GM23338 (cell line): Measurements from ENCODE around the gene MESD. TPM values are rescaled to one million over a fixed set of nuclear protein-coding genes. Genes with fewer than 3 reads are reported as not detected.

Source experiments
- ATAC-seq: fragments of 200-7000 bp; cut with Tn5 transposase; 3 replicates; pipeline ENCODE4 v1.9.1; 2020
- DNase-seq: peaks from one replicate; pipeline ENCODE4 v3.0.0-alpha.2; 2015; ENCODE audit warnings: low spot score
- H2AFZ ChIP-seq: fragments of 200-600 bp; sonication (generic); 2 replicates; pipeline ENCODE4 v1.8.0; 2016; ENCODE audit warnings: antibody characterized with exemption, mild to moderate bottlenecking, moderate library complexity
- H3F3A ChIP-seq: fragments of 200-600 bp; sonication (generic); replicated peaks from 2 replicates; pipeline ENCODE4 v1.8.0; 2017; ENCODE audit warnings: antibody characterized with exemption, mixed run types, low read depth
- H3K27ac ChIP-seq: fragments of 200-600 bp; sonication (generic); 2 replicates; pipeline ENCODE4 v1.6.1; 2016; ENCODE audit warnings: low read depth
- H3K27me3 ChIP-seq: fragments of 200-600 bp; sonication (generic); 2 replicates; pipeline ENCODE4 v1.8.0; 2016; ENCODE audit warnings: mild to moderate bottlenecking, mixed run types, moderate library complexity; ENCODE audit not compliant: insufficient read depth
- H3K36me3 ChIP-seq: fragments of 200-600 bp; sonication (generic); 2 replicates; pipeline ENCODE4 v1.8.0; 2016; ENCODE audit warnings: mild to moderate bottlenecking; ENCODE audit not compliant: insufficient read depth
- H3K4me1 ChIP-seq: fragments of 200-600 bp; sonication (generic); 2 replicates; pipeline ENCODE4 v1.8.0; 2016; ENCODE audit warnings: mild to moderate bottlenecking, moderate library complexity; ENCODE audit not compliant: insufficient read depth
- H3K4me2 ChIP-seq: fragments of 200-600 bp; sonication (generic); 2 replicates; pipeline ENCODE4 v1.7.1; 2017; ENCODE audit warnings: mixed run types
- H3K4me3 ChIP-seq: fragments of 200-600 bp; sonication (generic); 2 replicates; pipeline ENCODE4 v1.6.1; 2016; ENCODE audit warnings: mixed run types
- H3K79me2 ChIP-seq: fragments of 200-600 bp; sonication (generic); replicated peaks from 2 replicates; pipeline ENCODE4 v1.8.0; 2017; ENCODE audit warnings: mild to moderate bottlenecking; ENCODE audit not compliant: insufficient read depth
- H3K9me2 ChIP-seq: fragments of 200-600 bp; sonication (generic); 2 replicates; pipeline ENCODE4 v1.8.0; 2017; ENCODE audit not compliant: insufficient read depth
- H4K20me1 ChIP-seq: fragments of 200-600 bp; sonication (generic); replicated peaks from 2 replicates; pipeline ENCODE4 v1.8.0; 2017; ENCODE audit warnings: mild to moderate bottlenecking; ENCODE audit not compliant: insufficient read depth
- H3K27ac Mint-ChIP-seq: 2 replicates; pipeline ENCODE4 v1.8.0; 2020; ENCODE audit warnings: inconsistent platforms, mild to moderate bottlenecking, moderate library complexity, mixed read lengths
- H3K27me3 Mint-ChIP-seq: 3 replicates; pipeline ENCODE4 v1.8.0; 2022; ENCODE audit warnings: low read depth, mild to moderate bottlenecking, moderate library complexity, mixed read lengths, inconsistent platforms; ENCODE audit not compliant: insufficient read depth, poor library complexity
- H3K36me3 Mint-ChIP-seq: 3 replicates; pipeline ENCODE4 v1.8.0; 2021; ENCODE audit warnings: low read depth, mild to moderate bottlenecking, inconsistent platforms, moderate library complexity, mixed read lengths
- H3K4me1 Mint-ChIP-seq: 3 replicates; pipeline ENCODE4 v1.8.0; 2020; ENCODE audit warnings: mild to moderate bottlenecking, inconsistent platforms, mixed read lengths
- H3K4me3 Mint-ChIP-seq: 3 replicates; pipeline ENCODE4 v1.8.0; 2021; ENCODE audit warnings: moderate library complexity, mild to moderate bottlenecking, inconsistent platforms, mixed read lengths
- H3K9me3 Mint-ChIP-seq: 3 replicates; pipeline ENCODE4 v1.8.0; 2020; ENCODE audit warnings: moderate library complexity, mild to moderate bottlenecking, inconsistent platforms, mixed read lengths
- CREB1 ChIP-seq: fragments of 250-450 bp; sonication (Bioruptor Pico); IDR thresholded peaks from 2 replicates; pipeline ENCODE4 v1.5.0; 2020; ENCODE audit warnings: low read depth, mild to moderate bottlenecking, moderate library complexity
- EZH2 ChIP-seq: fragments of 200-600 bp; sonication (generic); IDR thresholded peaks from one replicate; pipeline ENCODE4 v1.8.0; 2017; ENCODE audit warnings: antibody characterized with exemption, mild to moderate bottlenecking, low read depth; ENCODE audit not compliant: unreplicated experiment
- EZH2phosphoT487 ChIP-seq: fragments of 200-600 bp; sonication (generic); IDR thresholded peaks from one replicate; pipeline ENCODE4 v1.8.1; 2018; ENCODE audit warnings: antibody characterized with exemption; ENCODE audit not compliant: unreplicated experiment
- JUNB ChIP-seq: IDR thresholded peaks from one replicate; pipeline ENCODE4 v1.6.1; 2016; ENCODE audit warnings: antibody characterized with exemption; ENCODE audit not compliant: unreplicated experiment
- NANOG ChIP-seq: IDR thresholded peaks from 2 replicates; pipeline ENCODE4 v1.6.1; 2016; ENCODE audit warnings: antibody characterized with exemption, borderline replicate concordance
- POLR2AphosphoS5 ChIP-seq: IDR thresholded peaks from 2 replicates; pipeline ENCODE4 v1.6.1; 2016; ENCODE audit warnings: antibody characterized with exemption, low read depth
- STAT1 ChIP-seq: IDR thresholded peaks from one replicate; pipeline ENCODE4 v1.6.1; 2016; ENCODE audit warnings: antibody characterized with exemption; ENCODE audit not compliant: unreplicated experiment
- ZNF114 ChIP-seq: fragments of 250-450 bp; sonication (Bioruptor Pico); IDR thresholded peaks from 2 replicates; pipeline ENCODE4 v1.5.0; 2020; ENCODE audit warnings: mild to moderate bottlenecking, moderate library complexity
- ZNF331 ChIP-seq: fragments of 250-450 bp; sonication (Bioruptor Pico); IDR thresholded peaks from 2 replicates; pipeline ENCODE4 v1.5.0; 2020; ENCODE audit warnings: low read depth, mild to moderate bottlenecking, moderate library complexity
- polyA plus RNA-seq: library from polyadenylated mRNA; unstranded; fragments of >200 nt; fragmentation: Nextera tagmentation; extraction: Ambion mirVana; gene quantifications from 2 replicates; pipeline ENCODE4 v1.2.1, GENCODE V29; 2016
- total RNA-seq: library from RNA; depleted of rRNA; stranded (reverse); fragments of >200 nt; shearing (Covaris generic); gene quantifications from 2 replicates; pipeline ENCODE4 v1.2.3, GENCODE V29; 2014
- TF ChIP-seq, protein P1 (sequence below): IDR thresholded peaks from one replicate; pipeline ENCODE4 v1.6.1; 2018; ENCODE audit warnings: antibody characterized with exemption; ENCODE audit not compliant: unreplicated experiment
- TF ChIP-seq, protein P2 (sequence below), 2 experiments: fragments of 200-600 bp in 1 of 2; sonication (generic) in 1 of 2; conservative IDR thresholded peaks; 2 replicates each; pipeline versions ENCODE4 v1.5.1 to v1.6.1; 2016 to 2017; ENCODE audit warnings: antibody characterized with exemption in 2 of 2, low read depth in 2 of 2, mild to moderate bottlenecking in 2 of 2, moderate library complexity in 1 of 2
- TF ChIP-seq, protein P3 (sequence below): fragments of 250-450 bp; sonication (Bioruptor Pico); IDR thresholded peaks from 2 replicates; pipeline ENCODE4 v1.5.0; 2020; ENCODE audit warnings: mild to moderate bottlenecking, moderate library complexity
- TF ChIP-seq, protein P4 (sequence below): IDR thresholded peaks from 2 replicates; pipeline ENCODE4 v1.6.1; 2016; ENCODE audit warnings: antibody characterized with exemption

The MESD gene
- total and polyA plus RNA-seq, 2 experiments from 2014 or later: 25.6 to 52.7 TPM

DNA sequence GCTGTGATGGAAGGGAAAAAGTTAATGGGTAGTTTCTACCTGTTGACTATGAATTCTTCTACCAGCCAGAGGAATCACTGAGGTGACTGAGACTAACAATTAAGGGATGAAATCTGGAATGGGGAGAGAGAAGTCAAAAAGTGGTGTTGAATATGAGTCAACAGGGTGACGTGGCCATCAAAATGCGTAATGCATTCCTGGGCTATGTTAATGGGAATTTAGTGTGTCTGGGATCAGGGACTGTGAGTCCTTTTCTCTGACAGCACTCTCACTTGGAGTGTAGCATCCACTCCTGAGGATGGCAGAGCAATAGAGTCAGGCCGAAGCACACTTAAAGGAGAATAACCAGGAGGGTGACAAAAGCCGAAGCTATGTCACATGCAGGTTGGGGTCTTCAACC is 60.4 kb downstream of the MESD start:
- H4K20me1 ChIP-seq: no peaks in the 10 kb centered on the region
- H3K4me3 ChIP-seq: no peak overlapping the region
- no peaks in the 10 kb centered on the region for H3K27me3 ChIP-seq
- ATAC-seq: no peak
- H3K36me3 ChIP-seq: no peaks in the 10 kb centered on the region
- no peaks in the 10 kb centered on the region for H3K4me1 ChIP-seq
- no peaks in the 10 kb centered on the region for H3K79me2 ChIP-seq
- Mint-ChIP-seq H3K4me1 (no peaks in the 10 kb centered on the region; the same call in 2 of the 3 replicates), H3K9me3 (no peaks in the 10 kb centered on the region), H3K36me3 (no peaks in the 10 kb centered on the region; the same call in 2 of the 3 replicates), H3K27ac (no peak overlapping the region), H3K27me3 (peaks cover 6% of the 10 kb centered on the region), H3K4me3 (no peak overlapping the region)
- no peak overlapping the region for H3K27ac ChIP-seq
- peaks cover 3% of the 10 kb centered on the region; the same call in 1 of the 2 replicates for H3K9me2 ChIP-seq
- no peak for DNase-seq
- H3K4me2 ChIP-seq: no peak overlapping the region
- no peak overlapping the region for H2AFZ ChIP-seq
- TF ChIP-seq, protein P1, sequence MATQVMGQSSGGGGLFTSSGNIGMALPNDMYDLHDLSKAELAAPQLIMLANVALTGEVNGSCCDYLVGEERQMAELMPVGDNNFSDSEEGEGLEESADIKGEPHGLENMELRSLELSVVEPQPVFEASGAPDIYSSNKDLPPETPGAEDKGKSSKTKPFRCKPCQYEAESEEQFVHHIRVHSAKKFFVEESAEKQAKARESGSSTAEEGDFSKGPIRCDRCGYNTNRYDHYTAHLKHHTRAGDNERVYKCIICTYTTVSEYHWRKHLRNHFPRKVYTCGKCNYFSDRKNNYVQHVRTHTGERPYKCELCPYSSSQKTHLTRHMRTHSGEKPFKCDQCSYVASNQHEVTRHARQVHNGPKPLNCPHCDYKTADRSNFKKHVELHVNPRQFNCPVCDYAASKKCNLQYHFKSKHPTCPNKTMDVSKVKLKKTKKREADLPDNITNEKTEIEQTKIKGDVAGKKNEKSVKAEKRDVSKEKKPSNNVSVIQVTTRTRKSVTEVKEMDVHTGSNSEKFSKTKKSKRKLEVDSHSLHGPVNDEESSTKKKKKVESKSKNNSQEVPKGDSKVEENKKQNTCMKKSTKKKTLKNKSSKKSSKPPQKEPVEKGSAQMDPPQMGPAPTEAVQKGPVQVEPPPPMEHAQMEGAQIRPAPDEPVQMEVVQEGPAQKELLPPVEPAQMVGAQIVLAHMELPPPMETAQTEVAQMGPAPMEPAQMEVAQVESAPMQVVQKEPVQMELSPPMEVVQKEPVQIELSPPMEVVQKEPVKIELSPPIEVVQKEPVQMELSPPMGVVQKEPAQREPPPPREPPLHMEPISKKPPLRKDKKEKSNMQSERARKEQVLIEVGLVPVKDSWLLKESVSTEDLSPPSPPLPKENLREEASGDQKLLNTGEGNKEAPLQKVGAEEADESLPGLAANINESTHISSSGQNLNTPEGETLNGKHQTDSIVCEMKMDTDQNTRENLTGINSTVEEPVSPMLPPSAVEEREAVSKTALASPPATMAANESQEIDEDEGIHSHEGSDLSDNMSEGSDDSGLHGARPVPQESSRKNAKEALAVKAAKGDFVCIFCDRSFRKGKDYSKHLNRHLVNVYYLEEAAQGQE: no peak
- TF ChIP-seq POLR2AphosphoS5 (no peak), JUNB (no peak), CREB1 (no peak), NANOG (no peak), ZNF114 (CRISPR knock-in tag) (no peak), STAT1 (no peak), EZH2 (no peak), EZH2phosphoT487 (no peak), ZNF331 (CRISPR knock-in tag) (no peak)
- TF ChIP-seq, protein P2, sequence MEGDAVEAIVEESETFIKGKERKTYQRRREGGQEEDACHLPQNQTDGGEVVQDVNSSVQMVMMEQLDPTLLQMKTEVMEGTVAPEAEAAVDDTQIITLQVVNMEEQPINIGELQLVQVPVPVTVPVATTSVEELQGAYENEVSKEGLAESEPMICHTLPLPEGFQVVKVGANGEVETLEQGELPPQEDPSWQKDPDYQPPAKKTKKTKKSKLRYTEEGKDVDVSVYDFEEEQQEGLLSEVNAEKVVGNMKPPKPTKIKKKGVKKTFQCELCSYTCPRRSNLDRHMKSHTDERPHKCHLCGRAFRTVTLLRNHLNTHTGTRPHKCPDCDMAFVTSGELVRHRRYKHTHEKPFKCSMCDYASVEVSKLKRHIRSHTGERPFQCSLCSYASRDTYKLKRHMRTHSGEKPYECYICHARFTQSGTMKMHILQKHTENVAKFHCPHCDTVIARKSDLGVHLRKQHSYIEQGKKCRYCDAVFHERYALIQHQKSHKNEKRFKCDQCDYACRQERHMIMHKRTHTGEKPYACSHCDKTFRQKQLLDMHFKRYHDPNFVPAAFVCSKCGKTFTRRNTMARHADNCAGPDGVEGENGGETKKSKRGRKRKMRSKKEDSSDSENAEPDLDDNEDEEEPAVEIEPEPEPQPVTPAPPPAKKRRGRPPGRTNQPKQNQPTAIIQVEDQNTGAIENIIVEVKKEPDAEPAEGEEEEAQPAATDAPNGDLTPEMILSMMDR (conservative IDR thresholded peaks at IDR 0.05; ENCODE audit: low read depth in 2 of 2): no peak
- TF ChIP-seq, protein P3, sequence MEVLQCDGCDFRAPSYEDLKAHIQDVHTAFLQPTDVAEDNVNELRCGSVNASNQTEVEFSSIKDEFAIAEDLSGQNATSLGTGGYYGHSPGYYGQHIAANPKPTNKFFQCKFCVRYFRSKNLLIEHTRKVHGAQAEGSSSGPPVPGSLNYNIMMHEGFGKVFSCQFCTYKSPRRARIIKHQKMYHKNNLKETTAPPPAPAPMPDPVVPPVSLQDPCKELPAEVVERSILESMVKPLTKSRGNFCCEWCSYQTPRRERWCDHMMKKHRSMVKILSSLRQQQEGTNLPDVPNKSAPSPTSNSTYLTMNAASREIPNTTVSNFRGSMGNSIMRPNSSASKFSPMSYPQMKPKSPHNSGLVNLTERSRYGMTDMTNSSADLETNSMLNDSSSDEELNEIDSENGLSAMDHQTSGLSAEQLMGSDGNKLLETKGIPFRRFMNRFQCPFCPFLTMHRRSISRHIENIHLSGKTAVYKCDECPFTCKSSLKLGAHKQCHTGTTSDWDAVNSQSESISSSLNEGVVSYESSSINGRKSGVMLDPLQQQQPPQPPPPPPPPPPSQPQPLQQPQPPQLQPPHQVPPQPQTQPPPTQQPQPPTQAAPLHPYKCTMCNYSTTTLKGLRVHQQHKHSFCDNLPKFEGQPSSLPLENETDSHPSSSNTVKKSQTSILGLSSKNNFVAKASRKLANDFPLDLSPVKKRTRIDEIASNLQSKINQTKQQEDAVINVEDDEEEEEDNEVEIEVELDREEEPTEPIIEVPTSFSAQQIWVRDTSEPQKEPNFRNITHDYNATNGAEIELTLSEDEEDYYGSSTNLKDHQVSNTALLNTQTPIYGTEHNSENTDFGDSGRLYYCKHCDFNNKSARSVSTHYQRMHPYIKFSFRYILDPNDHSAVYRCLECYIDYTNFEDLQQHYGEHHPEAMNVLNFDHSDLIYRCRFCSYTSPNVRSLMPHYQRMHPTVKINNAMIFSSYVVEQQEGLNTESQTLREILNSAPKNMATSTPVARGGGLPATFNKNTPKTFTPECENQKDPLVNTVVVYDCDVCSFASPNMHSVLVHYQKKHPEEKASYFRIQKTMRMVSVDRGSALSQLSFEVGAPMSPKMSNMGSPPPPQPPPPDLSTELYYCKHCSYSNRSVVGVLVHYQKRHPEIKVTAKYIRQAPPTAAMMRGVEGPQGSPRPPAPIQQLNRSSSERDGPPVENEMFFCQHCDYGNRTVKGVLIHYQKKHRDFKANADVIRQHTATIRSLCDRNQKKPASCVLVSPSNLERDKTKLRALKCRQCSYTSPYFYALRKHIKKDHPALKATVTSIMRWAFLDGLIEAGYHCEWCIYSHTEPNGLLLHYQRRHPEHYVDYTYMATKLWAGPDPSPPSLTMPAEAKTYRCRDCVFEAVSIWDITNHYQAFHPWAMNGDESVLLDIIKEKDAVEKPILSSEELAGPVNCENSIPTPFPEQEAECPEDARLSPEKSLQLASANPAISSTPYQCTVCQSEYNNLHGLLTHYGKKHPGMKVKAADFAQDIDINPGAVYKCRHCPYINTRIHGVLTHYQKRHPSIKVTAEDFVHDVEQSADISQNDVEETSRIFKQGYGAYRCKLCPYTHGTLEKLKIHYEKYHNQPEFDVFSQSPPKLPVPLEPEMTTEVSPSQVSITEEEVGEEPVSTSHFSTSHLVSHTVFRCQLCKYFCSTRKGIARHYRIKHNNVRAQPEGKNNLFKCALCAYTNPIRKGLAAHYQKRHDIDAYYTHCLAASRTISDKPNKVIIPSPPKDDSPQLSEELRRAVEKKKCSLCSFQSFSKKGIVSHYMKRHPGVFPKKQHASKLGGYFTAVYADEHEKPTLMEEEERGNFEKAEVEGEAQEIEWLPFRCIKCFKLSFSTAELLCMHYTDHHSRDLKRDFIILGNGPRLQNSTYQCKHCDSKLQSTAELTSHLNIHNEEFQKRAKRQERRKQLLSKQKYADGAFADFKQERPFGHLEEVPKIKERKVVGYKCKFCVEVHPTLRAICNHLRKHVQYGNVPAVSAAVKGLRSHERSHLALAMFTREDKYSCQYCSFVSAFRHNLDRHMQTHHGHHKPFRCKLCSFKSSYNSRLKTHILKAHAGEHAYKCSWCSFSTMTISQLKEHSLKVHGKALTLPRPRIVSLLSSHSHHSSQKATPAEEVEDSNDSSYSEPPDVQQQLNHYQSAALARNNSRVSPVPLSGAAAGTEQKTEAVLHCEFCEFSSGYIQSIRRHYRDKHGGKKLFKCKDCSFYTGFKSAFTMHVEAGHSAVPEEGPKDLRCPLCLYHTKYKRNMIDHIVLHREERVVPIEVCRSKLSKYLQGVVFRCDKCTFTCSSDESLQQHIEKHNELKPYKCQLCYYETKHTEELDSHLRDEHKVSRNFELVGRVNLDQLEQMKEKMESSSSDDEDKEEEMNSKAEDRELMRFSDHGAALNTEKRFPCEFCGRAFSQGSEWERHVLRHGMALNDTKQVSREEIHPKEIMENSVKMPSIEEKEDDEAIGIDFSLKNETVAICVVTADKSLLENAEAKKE (CRISPR knock-in tag): no peak
- TF ChIP-seq, protein P4, sequence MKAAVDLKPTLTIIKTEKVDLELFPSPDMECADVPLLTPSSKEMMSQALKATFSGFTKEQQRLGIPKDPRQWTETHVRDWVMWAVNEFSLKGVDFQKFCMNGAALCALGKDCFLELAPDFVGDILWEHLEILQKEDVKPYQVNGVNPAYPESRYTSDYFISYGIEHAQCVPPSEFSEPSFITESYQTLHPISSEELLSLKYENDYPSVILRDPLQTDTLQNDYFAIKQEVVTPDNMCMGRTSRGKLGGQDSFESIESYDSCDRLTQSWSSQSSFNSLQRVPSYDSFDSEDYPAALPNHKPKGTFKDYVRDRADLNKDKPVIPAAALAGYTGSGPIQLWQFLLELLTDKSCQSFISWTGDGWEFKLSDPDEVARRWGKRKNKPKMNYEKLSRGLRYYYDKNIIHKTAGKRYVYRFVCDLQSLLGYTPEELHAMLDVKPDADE: no peak
- H3F3A ChIP-seq: no peaks in the 10 kb centered on the region
